HK-2 (cell line): Measurements from ENCODE around the gene GABPB2.

Source experiments
- DNase-seq: peaks from one replicate; pipeline ENCODE4 v3.0.0-alpha.2; 2018; ENCODE audit not compliant: unreplicated experiment

Gene GABPB2

GRCh38 chr1:151165281-151165737 is 94.7 kb downstream of the GABPB2 start:
- DNase-seq: peak; percentile 18

GRCh38 chr1:151165738-151166504 is 95.4 kb downstream of the GABPB2 start, which contains the start of the genes LYSMD1 and SCNM1:
TSS of gene LYSMD1 (minus strand) at chr1:151165902. CDS start at chr1:151165258, 644 bp downstream.
TSS of gene SCNM1 (plus strand) at chr1:151166144. CDS start at chr1:151166153, 9 bp downstream.
- DNase-seq: peak; percentile 96

DNA sequence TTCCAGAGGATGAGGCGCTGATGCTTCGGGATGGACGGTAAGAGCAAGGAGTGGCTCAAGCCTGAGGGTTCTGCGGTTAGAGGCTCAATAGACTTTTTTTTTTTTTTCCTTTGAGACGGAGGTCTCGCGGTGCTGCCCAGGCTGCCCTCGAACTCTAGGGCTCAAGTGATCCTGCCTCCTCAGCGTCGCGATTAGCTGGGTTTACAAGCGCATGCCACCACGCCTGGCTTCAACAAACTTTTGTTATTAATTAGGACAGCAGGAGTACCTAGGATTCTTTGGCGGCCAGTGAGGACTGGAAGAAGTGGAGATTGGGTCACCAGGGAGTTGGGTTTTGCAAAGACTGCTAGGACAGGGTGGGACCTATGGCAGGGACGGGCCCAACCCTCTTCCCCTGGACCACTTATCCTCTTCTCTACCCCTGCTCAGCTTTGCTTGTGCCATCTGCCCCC is 96.0 kb downstream of the GABPB2 start:
- DNase-seq: peak; percentile 51

DNA sequence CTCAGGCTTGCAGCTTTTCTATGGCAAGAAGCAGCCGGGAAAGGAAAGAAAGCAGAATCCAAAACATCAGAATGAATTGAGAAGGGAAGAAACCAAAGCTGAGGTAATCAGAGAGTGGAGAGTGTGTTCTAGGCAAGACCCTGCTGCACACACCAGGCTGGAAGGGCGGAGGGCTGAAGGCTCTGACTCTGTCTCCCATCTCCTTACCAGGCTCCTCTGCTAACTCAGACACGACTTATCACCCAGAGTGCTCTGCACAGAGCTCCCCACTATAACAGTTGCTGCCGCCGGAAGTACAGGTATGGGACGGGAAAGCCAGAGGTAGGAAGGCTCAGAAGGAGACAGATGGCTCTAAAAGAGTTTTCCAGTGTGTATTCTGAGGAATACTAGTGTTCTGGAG is 96.6 kb downstream of the GABPB2 start:
- DNase-seq: no peak

DNA sequence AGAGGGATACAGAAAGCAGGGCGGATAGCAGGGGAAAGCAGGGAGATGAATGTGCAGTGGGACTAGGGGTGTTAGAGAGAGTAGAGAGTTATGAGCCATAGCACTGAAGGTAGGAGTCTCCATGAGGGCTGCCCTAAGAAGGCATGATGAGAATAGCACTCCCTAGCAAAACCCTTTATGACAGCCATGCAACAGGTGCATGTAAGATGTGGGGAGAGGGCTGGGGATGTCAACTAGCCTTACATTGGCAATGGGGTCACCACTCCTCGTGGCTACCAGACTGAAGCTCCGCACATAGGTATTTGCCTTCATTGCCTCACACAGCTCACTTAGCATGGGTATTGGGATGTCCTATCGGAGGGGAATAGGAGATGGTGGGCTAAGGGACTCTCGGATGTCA is 100.6 kb downstream of the GABPB2 start:
- no peak for DNase-seq
